Measurements from ENCODE around the gene IMPA2. TPM values are rescaled to one million over a fixed set of nuclear protein-coding genes. Genes with fewer than 3 reads are reported as not detected.

The IMPA2 gene
- total and polyA plus RNA-seq, 2 of the 13 experiments (the other 11 are each of a cell fraction or from before 2014, with no cell fraction given), result 37.8 to 71.8 TPM

DNA sequence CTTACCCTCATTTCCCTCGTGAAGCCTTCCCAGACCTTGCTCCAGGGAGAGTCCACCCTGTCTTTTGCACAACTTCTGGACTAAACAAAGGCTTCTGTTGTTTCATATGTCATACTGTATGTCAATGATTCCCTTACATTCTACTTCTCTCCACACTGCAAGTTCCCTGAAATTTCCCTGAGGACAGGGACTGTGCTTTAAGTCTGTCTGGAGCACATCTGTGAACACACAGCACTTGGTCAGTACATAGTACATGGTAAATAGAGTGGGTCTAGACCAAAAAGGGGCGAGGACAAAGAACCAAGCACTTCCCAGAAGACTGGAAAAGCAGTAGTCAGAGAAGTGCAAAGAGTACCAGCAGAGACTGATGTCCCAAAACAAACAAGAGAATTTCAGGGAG lies 23.7 kb upstream of the IMPA2 start (continued):
- TF ChIP-seq BCL3 (CRISPR knock-in tag; IDR thresholded peaks at IDR 0.05) (no peak), DMAP1 (CRISPR knock-in tag; IDR thresholded peaks at IDR 0.05) (no peak), ZNF12 (CRISPR knock-in tag; IDR thresholded peaks at IDR 0.05) (no peak), SNRNP70 (IDR thresholded peaks at IDR 0.05; ENCODE audit: low read depth, low read length) (no peak), HOXD1 (CRISPR knock-in tag; IDR thresholded peaks at IDR 0.05) (no peak), ZNF567 (CRISPR knock-in tag; IDR thresholded peaks at IDR 0.05; ENCODE audit: borderline replicate concordance) (no peak), NRL (CRISPR knock-in tag; IDR thresholded peaks at IDR 0.05; ENCODE audit: borderline replicate concordance) (no peak), CEBPG (CRISPR knock-in tag; IDR thresholded peaks at IDR 0.05) (peak; percentile 40; the same call in 1 of the 2 replicates), ZNF235 (CRISPR knock-in tag; IDR thresholded peaks at IDR 0.05; ENCODE audit: borderline replicate concordance) (no peak), SOX13 (IDR thresholded peaks at IDR 0.05) (peak; percentile 42; the same call in 1 of the 2 replicates), SOX13 (CRISPR knock-in tag; conservative IDR thresholded peaks at IDR 0.05 in 1 of 2, IDR thresholded peaks at IDR 0.05 in 1 of 2) (peak in 1 of 2 experiments; percentile 70; a peak in 2 of 4 replicates), ZZZ3 (CRISPR knock-in tag; IDR thresholded peaks at IDR 0.05; ENCODE audit: borderline replicate concordance) (no peak), KDM2A (CRISPR knock-in tag; IDR thresholded peaks at IDR 0.05; ENCODE audit: borderline replicate concordance, low read depth) (no peak), KLF13 (CRISPR knock-in tag; IDR thresholded peaks at IDR 0.05) (no peak), ZNF792 (CRISPR knock-in tag; IDR thresholded peaks at IDR 0.05) (no peak; the same call in 1 of the 2 replicates), POLR2AphosphoS5 (IDR thresholded peaks at IDR 0.05; ENCODE audit: low read depth, low read length) (no peak), HNF4A (CRISPR knock-in tag; IDR thresholded peaks at IDR 0.05) (0 out of 2 replicates have a peak, but pooled peaks have one; percentile 31), KDM5A (IDR thresholded peaks at IDR 0.05; ENCODE audit: borderline replicate concordance, low read length) (no peak), ZBTB3 (CRISPR knock-in tag; IDR thresholded peaks at IDR 0.05; ENCODE audit: borderline replicate concordance, low read depth) (no peak)
- TF ChIP-seq, protein P1, sequence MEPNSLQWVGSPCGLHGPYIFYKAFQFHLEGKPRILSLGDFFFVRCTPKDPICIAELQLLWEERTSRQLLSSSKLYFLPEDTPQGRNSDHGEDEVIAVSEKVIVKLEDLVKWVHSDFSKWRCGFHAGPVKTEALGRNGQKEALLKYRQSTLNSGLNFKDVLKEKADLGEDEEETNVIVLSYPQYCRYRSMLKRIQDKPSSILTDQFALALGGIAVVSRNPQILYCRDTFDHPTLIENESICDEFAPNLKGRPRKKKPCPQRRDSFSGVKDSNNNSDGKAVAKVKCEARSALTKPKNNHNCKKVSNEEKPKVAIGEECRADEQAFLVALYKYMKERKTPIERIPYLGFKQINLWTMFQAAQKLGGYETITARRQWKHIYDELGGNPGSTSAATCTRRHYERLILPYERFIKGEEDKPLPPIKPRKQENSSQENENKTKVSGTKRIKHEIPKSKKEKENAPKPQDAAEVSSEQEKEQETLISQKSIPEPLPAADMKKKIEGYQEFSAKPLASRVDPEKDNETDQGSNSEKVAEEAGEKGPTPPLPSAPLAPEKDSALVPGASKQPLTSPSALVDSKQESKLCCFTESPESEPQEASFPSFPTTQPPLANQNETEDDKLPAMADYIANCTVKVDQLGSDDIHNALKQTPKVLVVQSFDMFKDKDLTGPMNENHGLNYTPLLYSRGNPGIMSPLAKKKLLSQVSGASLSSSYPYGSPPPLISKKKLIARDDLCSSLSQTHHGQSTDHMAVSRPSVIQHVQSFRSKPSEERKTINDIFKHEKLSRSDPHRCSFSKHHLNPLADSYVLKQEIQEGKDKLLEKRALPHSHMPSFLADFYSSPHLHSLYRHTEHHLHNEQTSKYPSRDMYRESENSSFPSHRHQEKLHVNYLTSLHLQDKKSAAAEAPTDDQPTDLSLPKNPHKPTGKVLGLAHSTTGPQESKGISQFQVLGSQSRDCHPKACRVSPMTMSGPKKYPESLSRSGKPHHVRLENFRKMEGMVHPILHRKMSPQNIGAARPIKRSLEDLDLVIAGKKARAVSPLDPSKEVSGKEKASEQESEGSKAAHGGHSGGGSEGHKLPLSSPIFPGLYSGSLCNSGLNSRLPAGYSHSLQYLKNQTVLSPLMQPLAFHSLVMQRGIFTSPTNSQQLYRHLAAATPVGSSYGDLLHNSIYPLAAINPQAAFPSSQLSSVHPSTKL (CRISPR knock-in tag; IDR thresholded peaks at IDR 0.05), result peak; percentile 55; the same call in 1 of the 2 replicates
- TF ChIP-seq, protein P2, sequence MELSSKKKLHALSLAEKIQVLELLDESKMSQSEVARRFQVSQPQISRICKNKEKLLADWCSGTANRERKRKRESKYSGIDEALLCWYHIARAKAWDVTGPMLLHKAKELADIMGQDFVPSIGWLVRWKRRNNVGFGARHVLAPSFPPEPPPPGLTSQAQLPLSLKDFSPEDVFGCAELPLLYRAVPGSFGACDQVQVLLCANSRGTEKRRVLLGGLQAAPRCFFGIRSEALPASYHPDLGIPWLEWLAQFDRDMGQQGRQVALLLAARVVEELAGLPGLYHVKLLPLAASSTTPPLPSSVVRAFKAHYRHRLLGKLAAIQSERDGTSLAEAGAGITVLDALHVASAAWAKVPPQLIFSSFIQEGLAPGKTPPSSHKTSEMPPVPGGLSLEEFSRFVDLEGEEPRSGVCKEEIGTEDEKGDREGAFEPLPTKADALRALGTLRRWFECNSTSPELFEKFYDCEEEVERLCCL (CRISPR knock-in tag; IDR thresholded peaks at IDR 0.05; ENCODE audit: borderline replicate concordance), result no peak
- TF ChIP-seq, protein P3, sequence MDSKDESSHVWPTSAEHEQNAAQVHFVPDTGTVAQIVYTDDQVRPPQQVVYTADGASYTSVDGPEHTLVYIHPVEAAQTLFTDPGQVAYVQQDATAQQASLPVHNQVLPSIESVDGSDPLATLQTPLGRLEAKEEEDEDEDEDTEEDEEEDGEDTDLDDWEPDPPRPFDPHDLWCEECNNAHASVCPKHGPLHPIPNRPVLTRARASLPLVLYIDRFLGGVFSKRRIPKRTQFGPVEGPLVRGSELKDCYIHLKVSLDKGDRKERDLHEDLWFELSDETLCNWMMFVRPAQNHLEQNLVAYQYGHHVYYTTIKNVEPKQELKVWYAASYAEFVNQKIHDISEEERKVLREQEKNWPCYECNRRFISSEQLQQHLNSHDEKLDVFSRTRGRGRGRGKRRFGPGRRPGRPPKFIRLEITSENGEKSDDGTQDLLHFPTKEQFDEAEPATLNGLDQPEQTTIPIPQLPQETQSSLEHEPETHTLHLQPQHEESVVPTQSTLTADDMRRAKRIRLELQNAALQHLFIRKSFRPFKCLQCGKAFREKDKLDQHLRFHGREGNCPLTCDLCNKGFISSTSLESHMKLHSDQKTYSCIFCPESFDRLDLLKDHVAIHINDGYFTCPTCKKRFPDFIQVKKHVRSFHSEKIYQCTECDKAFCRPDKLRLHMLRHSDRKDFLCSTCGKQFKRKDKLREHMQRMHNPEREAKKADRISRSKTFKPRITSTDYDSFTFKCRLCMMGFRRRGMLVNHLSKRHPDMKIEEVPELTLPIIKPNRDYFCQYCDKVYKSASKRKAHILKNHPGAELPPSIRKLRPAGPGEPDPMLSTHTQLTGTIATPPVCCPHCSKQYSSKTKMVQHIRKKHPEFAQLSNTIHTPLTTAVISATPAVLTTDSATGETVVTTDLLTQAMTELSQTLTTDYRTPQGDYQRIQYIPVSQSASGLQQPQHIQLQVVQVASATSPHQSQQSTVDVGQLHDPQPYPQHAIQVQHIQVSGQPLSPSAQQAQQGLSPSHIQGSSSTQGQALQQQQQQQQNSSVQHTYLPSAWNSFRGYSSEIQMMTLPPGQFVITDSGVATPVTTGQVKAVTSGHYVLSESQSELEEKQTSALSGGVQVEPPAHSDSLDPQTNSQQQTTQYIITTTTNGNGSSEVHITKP (CRISPR knock-in tag; IDR thresholded peaks at IDR 0.05; ENCODE audit: low read depth), result no peak

All from HepG2 (cell line).